Lower leg skin (tissue), 4 donors: Measurements from ENCODE around the gene VWA8. TPM values are rescaled to one million over a fixed set of nuclear protein-coding genes. Genes with fewer than 3 reads are reported as not detected.
"Not testable (repeated sequence)": the region's sequence is repeated elsewhere in the genome, so short reads cannot be mapped to it uniquely, and the experiment has no call there.

Source experiments
- DNase-seq, 2 donors: peaks; one replicate each; pipeline ENCODE4 v3.0.0-alpha.2; 2019; ENCODE audit warnings: low spot score in 2 of 2
- H3K4me3 ChIP-seq: fragments of 200-600 bp; sonication (generic); 2 replicates; pipeline ENCODE4 v1.5.1; 2017; ENCODE audit warnings: mild to moderate bottlenecking, low read depth; ENCODE audit not compliant: poor library complexity, severe bottlenecking
- CTCF ChIP-seq, 3 donors: fragments of 450-650 bp; IDR thresholded peaks; one replicate each; pipeline ENCODE4 v1.5.1; 2016; ENCODE audit warnings: antibody characterized with exemption in 3 of 3, mild to moderate bottlenecking in 3 of 3, moderate library complexity in 2 of 3
- POLR2A ChIP-seq, 2 donors: fragments of 450-650 bp; IDR thresholded peaks; one replicate each; pipeline ENCODE4 v1.6.1; 2016 to 2017; ENCODE audit warnings: antibody characterized with exemption in 2 of 2, mild to moderate bottlenecking in 1 of 2, moderate library complexity in 1 of 2
- WGBS, 2 donors: methylation state at CpG; one replicate each; pipeline ENCODE4 v1.1.5; 2018; 5-methylcytosine and 5-hydroxymethylcytosine counted together
- intact Hi-C: fragments of 100-400 bp; cut with DNase I; formaldehyde crosslinking; loops from one replicate; pipeline ENCODE4 v1.15.0; 2023; ENCODE audit warnings: low total_unique reads
- total RNA-seq, 4 donors: library from RNA; depleted of rRNA; stranded (reverse); fragments of >200 nt; gene quantifications; one replicate each; pipeline ENCODE4 v1.1.0, GENCODE V29; 2016

The VWA8 gene
- total RNA-seq, 4 donors from 2014 or later, result 11.8 to 22.0 (median 15.1) TPM

GRCh38 chr13:41541142-41541938 lies 419.6 kb downstream of the VWA8 start:
- peak in 1 of 2 donors; percentile 29 for DNase-seq
- WGBS, 2 donors, result 73 to 80% methylated on average over 9 of the region's 9 CpGs
- TF ChIP-seq CTCF (IDR thresholded peaks at IDR 0.05) (no peak), POLR2A (IDR thresholded peaks at IDR 0.05) (no peak)
- intact Hi-C loops, result no loop called here
- no peak overlapping the region for H3K4me3 ChIP-seq

GRCh38 chr13:41540240-41540639 lies 420.7 kb downstream of the VWA8 start:
- WGBS, 2 donors, result 55 to 75% methylated on average over 13 of the region's 13 CpGs
- DNase-seq, result peak in 1 of 2 donors; percentile 83
- intact Hi-C loops, H3K4me3 ChIP-seq: not testable (repeated sequence)

- intact Hi-C loops, result no loop called here
- TF ChIP-seq POLR2A (IDR thresholded peaks at IDR 0.05) (no peak), CTCF (IDR thresholded peaks at IDR 0.05) (no peak)
- WGBS, 2 donors, result 52 to 58% methylated on average over 15 of the region's 15 CpGs
- peak; percentile 85 to 93 for DNase-seq
- no peak overlapping the region for H3K4me3 ChIP-seq
Measured at GRCh38 chr13:41533266-41534052, 427.4 kb downstream of the VWA8 start.

GRCh38 chr13:41528021-41528420 lies 432.9 kb downstream of the VWA8 start:
- TF ChIP-seq POLR2A (IDR thresholded peaks at IDR 0.05), result no peak
- no peak for TF ChIP-seq CTCF (IDR thresholded peaks at IDR 0.05)
- peak in 1 of 2 donors; percentile 75 for DNase-seq
- intact Hi-C loops, result no loop called here
- H3K4me3 ChIP-seq, result no peak overlapping the region
- 91 to 92% methylated on average over 3 of the region's 3 CpGs for WGBS, 2 donors

- 81 to 86% methylated on average over 14 to 15 of the region's 15 CpGs for WGBS, 2 donors
- no peak overlapping the region for H3K4me3 ChIP-seq
- no peak for TF ChIP-seq POLR2A (IDR thresholded peaks at IDR 0.05)
- TF ChIP-seq CTCF (IDR thresholded peaks at IDR 0.05), result no peak
- DNase-seq, result peak in 1 of 2 donors; percentile 67
- intact Hi-C loops, result no loop called here
Measured at GRCh38 chr13:41520660-41521630, 440.0 kb downstream of the VWA8 start.
